GM19351 (cell line): ENCODE measurements around the gene RFWD3.

ENCODE experiments used
- ATAC-seq: cut with Tn5 transposase; IDR thresholded peaks from one replicate; pipeline ENCODE4 v1.9.1; 2021; ENCODE audit warnings: mild to moderate bottlenecking, moderate library complexity; ENCODE audit not compliant: unreplicated experiment

RFWD3 gene

GRCh38 chr16:74583926-74584666 lies 82.6 kb downstream of the RFWD3 start:
- ATAC-seq: no peak

- ATAC-seq: no peak
These were observed 83.7 kb downstream of the RFWD3 start for GRCh38 chr16:74582970-74583369.

GRCh38 chr16:74580833-74581232 lies 85.8 kb downstream of the RFWD3 start:
- peak; percentile 50 for ATAC-seq

GRCh38 chr16:74578838-74579237 lies 87.8 kb downstream of the RFWD3 start:
- no peak for ATAC-seq

GRCh38 chr16:74578433-74578832 lies 88.2 kb downstream of the RFWD3 start:
- no peak for ATAC-seq

- peak; percentile 48 for ATAC-seq
These were observed 88.8 kb downstream of the RFWD3 start for GRCh38 chr16:74577882-74578366.

GRCh38 chr16:74575807-74576643 lies 90.7 kb downstream of the RFWD3 start:
- ATAC-seq: no peak

- ATAC-seq: no peak
These were observed 91.4 kb downstream of the RFWD3 start for GRCh38 chr16:74575175-74575806.

- no peak for ATAC-seq
These were observed 92.5 kb downstream of the RFWD3 start for GRCh38 chr16:74574146-74574545.

GRCh38 chr16:74573622-74574021 lies 93.1 kb downstream of the RFWD3 start:
- ATAC-seq: no peak
